SJSA1 (cell line): ENCODE data around the gene FBXO36. TPM values are rescaled to one million over a fixed set of nuclear protein-coding genes. Genes with fewer than 3 reads are reported as not detected.

Experiments used
- DNase-seq, 2 experiments: peaks; one replicate each; pipeline ENCODE4 v3.0.0-alpha.2; 2015 to 2020; ENCODE audit warnings: low spot score in 2 of 2, low read depth in 1 of 2
- H3K27ac ChIP-seq: fragments of 250-450 bp; sonication (Bioruptor Pico); 2 replicates; pipeline ENCODE4 v1.5.1; 2020; ENCODE audit warnings: mild to moderate bottlenecking, moderate library complexity
- H3K27me3 ChIP-seq: fragments of 250-450 bp; sonication (Bioruptor Pico); replicated peaks from 2 replicates; pipeline ENCODE4 v1.5.1; 2020; ENCODE audit warnings: mild to moderate bottlenecking, moderate library complexity
- H3K36me3 ChIP-seq: fragments of 250-450 bp; sonication (Bioruptor Pico); 2 replicates; pipeline ENCODE4 v1.5.1; 2020; ENCODE audit warnings: mild to moderate bottlenecking
- H3K4me1 ChIP-seq: fragments of 250-450 bp; sonication (Bioruptor Pico); replicated peaks from 2 replicates; pipeline ENCODE4 v1.6.1; 2021; ENCODE audit warnings: mild to moderate bottlenecking
- H3K4me3 ChIP-seq: fragments of 250-450 bp; sonication (Bioruptor Pico); 2 replicates; pipeline ENCODE4 v1.5.1; 2020; ENCODE audit warnings: mild to moderate bottlenecking
- H3K9me3 ChIP-seq: fragments of 250-450 bp; sonication (Bioruptor Pico); replicated peaks from 2 replicates; pipeline ENCODE4 v1.5.1; 2020; ENCODE audit warnings: mild to moderate bottlenecking
- total RNA-seq: library from RNA; depleted of rRNA; stranded (reverse); fragments of >200 nt; shearing (Covaris generic); gene quantifications from 2 replicates; pipeline ENCODE4 v1.2.3, GENCODE V29; 2014

Gene FBXO36
- total RNA-seq, 1 experiment from 2014 or later, result 4.6 TPM

GRCh38 chr2:230011617-230012016 lies 89.3 kb downstream of the FBXO36 start:
- Histone ChIP-seq H3K4me1 (peaks cover 20% of the 10 kb centered on the region), H3K27ac (no peak overlapping the region; the same call in 1 of the 2 replicates), H3K4me3 (no peak overlapping the region), H3K27me3 (no peaks in the 10 kb centered on the region), H3K36me3 (no peaks in the 10 kb centered on the region), H3K9me3 (no peaks in the 10 kb centered on the region)
- peak in 1 of 2 experiments; percentile 55 for DNase-seq

GRCh38 chr2:230012267-230012884 lies 90.1 kb downstream of the FBXO36 start:
- no peak overlapping the region for H3K4me3 ChIP-seq
- no peaks in the 10 kb centered on the region for H3K27me3 ChIP-seq
- DNase-seq, result no peak
- H3K4me1 ChIP-seq, result peaks cover 20% of the 10 kb centered on the region
- H3K9me3 ChIP-seq, result no peaks in the 10 kb centered on the region
- no peak overlapping the region for H3K27ac ChIP-seq
- no peaks in the 10 kb centered on the region for H3K36me3 ChIP-seq

- H3K9me3 ChIP-seq, result no peaks in the 10 kb centered on the region
- no peaks in the 10 kb centered on the region for H3K27me3 ChIP-seq
- H3K36me3 ChIP-seq, result no peaks in the 10 kb centered on the region
- peaks cover 10% of the 10 kb centered on the region for H3K4me1 ChIP-seq
- DNase-seq, result no peak
- no peak overlapping the region for H3K27ac ChIP-seq
- H3K4me3 ChIP-seq, result no peak overlapping the region
Measured at GRCh38 chr2:230016844-230017243, 94.5 kb downstream of the FBXO36 start.

GRCh38 chr2:230018153-230018552 lies 95.8 kb downstream of the FBXO36 start:
- H3K27ac ChIP-seq, result no peak overlapping the region; the same call in 1 of the 2 replicates

GRCh38 chr2:230019742-230020141 lies 97.4 kb downstream of the FBXO36 start:
- Histone ChIP-seq H3K36me3 (no peaks in the 10 kb centered on the region), H3K4me3 (no peak overlapping the region), H3K9me3 (no peaks in the 10 kb centered on the region), H3K27ac (no peak overlapping the region), H3K27me3 (no peaks in the 10 kb centered on the region), H3K4me1 (peaks cover 4% of the 10 kb centered on the region; the same call in 1 of the 2 replicates)
- DNase-seq, result no peak

More at GRCh38 chr2:230018153-230018552, 95.8 kb downstream of the FBXO36 start:
- H3K9me3 ChIP-seq, result no peaks in the 10 kb centered on the region
- DNase-seq, result no peak
- no peaks in the 10 kb centered on the region for H3K27me3 ChIP-seq
- H3K36me3 ChIP-seq, result no peaks in the 10 kb centered on the region
- no peak overlapping the region for H3K4me3 ChIP-seq
- peaks cover 4% of the 10 kb centered on the region; the same call in 1 of the 2 replicates for H3K4me1 ChIP-seq

- Histone ChIP-seq H3K4me1 (no peaks in the 10 kb centered on the region), H3K36me3 (no peaks in the 10 kb centered on the region), H3K4me3 (no peak overlapping the region), H3K9me3 (no peaks in the 10 kb centered on the region), H3K27ac (no peak overlapping the region), H3K27me3 (no peaks in the 10 kb centered on the region)
- DNase-seq, result no peak
Measured at GRCh38 chr2:230023313-230023712, 101.0 kb downstream of the FBXO36 start.

GRCh38 chr2:230042195-230042594 lies 119.9 kb downstream of the FBXO36 start:
- no peak for DNase-seq
- no peaks in the 10 kb centered on the region for H3K4me1 ChIP-seq
- H3K36me3 ChIP-seq, result no peaks in the 10 kb centered on the region
- no peaks in the 10 kb centered on the region; the same call in 1 of the 2 replicates for H3K27me3 ChIP-seq
- no peaks in the 10 kb centered on the region for H3K9me3 ChIP-seq
- H3K4me3 ChIP-seq, result no peak overlapping the region
- no peak overlapping the region for H3K27ac ChIP-seq

GRCh38 chr2:230043025-230043424 lies 120.7 kb downstream of the FBXO36 start:
- Histone ChIP-seq H3K9me3 (no peaks in the 10 kb centered on the region), H3K36me3 (no peaks in the 10 kb centered on the region), H3K27me3 (no peaks in the 10 kb centered on the region; the same call in 1 of the 2 replicates), H3K4me3 (no peak overlapping the region), H3K27ac (no peak overlapping the region), H3K4me1 (no peaks in the 10 kb centered on the region)
- no peak for DNase-seq

- Histone ChIP-seq H3K27me3 (no peaks in the 10 kb centered on the region; the same call in 1 of the 2 replicates), H3K9me3 (no peaks in the 10 kb centered on the region), H3K36me3 (no peaks in the 10 kb centered on the region), H3K27ac (no peak overlapping the region), H3K4me1 (no peaks in the 10 kb centered on the region), H3K4me3 (no peak overlapping the region)
- no peak for DNase-seq
Measured at GRCh38 chr2:230043461-230043860, 121.2 kb downstream of the FBXO36 start.

- H3K27ac ChIP-seq, result no peak overlapping the region
- H3K4me1 ChIP-seq, result no peaks in the 10 kb centered on the region
- no peaks in the 10 kb centered on the region for H3K9me3 ChIP-seq
- H3K27me3 ChIP-seq, result no peaks in the 10 kb centered on the region
- no peak for DNase-seq
- no peaks in the 10 kb centered on the region for H3K36me3 ChIP-seq
- H3K4me3 ChIP-seq, result no peak overlapping the region
Measured at GRCh38 chr2:230046491-230046890, 124.2 kb downstream of the FBXO36 start.

- H3K36me3 ChIP-seq, result no peaks in the 10 kb centered on the region
- no peak overlapping the region for H3K4me3 ChIP-seq
- no peak for DNase-seq
- H3K27me3 ChIP-seq, result no peaks in the 10 kb centered on the region
- H3K9me3 ChIP-seq, result no peaks in the 10 kb centered on the region
- H3K4me1 ChIP-seq, result peaks cover 2% of the 10 kb centered on the region
- H3K27ac ChIP-seq, result no peak overlapping the region
Measured at GRCh38 chr2:230048010-230048671, 125.8 kb downstream of the FBXO36 start.

- no peaks in the 10 kb centered on the region for H3K27me3 ChIP-seq
- H3K36me3 ChIP-seq, result no peaks in the 10 kb centered on the region
- DNase-seq, result no peak
- H3K4me3 ChIP-seq, result no peak overlapping the region
- peaks cover 17% of the 10 kb centered on the region for H3K4me1 ChIP-seq
- no peaks in the 10 kb centered on the region for H3K9me3 ChIP-seq
- H3K27ac ChIP-seq, result no peak overlapping the region
Measured at GRCh38 chr2:230050136-230050535, 127.8 kb downstream of the FBXO36 start.

- Histone ChIP-seq H3K9me3 (no peaks in the 10 kb centered on the region), H3K36me3 (no peaks in the 10 kb centered on the region), H3K27me3 (no peaks in the 10 kb centered on the region), H3K27ac (no peak overlapping the region), H3K4me1 (peaks cover 17% of the 10 kb centered on the region), H3K4me3 (no peak overlapping the region)
- DNase-seq, result no peak
Measured at GRCh38 chr2:230052299-230052698, 130.0 kb downstream of the FBXO36 start.

- H3K4me3 ChIP-seq, result no peak overlapping the region
- no peaks in the 10 kb centered on the region for H3K36me3 ChIP-seq
- H3K27ac ChIP-seq, result no peak overlapping the region
- peaks cover 17% of the 10 kb centered on the region for H3K4me1 ChIP-seq
- no peaks in the 10 kb centered on the region for H3K9me3 ChIP-seq
- H3K27me3 ChIP-seq, result no peaks in the 10 kb centered on the region
- peak in 1 of 2 experiments; percentile 11 for DNase-seq
Measured at GRCh38 chr2:230053753-230054478, 131.6 kb downstream of the FBXO36 start.
